ENCODE results near the gene ATM.
A peak's percentile ranks its signal among the peaks of the same experiment; 100 is the strongest.

ATM gene

GRCh38 chr11:108221371-108221770, 1.5 kb upstream of the ATM start:
- peak overlapping the region; percentile 90 to 92 for H3K27ac ChIP-seq
- intact Hi-C loops (cut with DNase I; ENCODE audit: low total_unique reads): loop anchor here (5.0 to 10.0 kb wide), 3 partner anchors 99 to 443 kb away; partner anchors contain the start of genes ACAT1, CUL5 and DDX10
- peak overlapping the region; percentile 72 to 82 for H3K4me3 ChIP-seq
- H3K9me3 ChIP-seq: no peaks in the 10 kb centered on the region
- peaks cover 3 to 44% (median 12%) of the 10 kb centered on the region in 4 donors for H3K4me1 ChIP-seq
- no peaks in the 10 kb centered on the region for H3K27me3 ChIP-seq
- TF ChIP-seq CTCF (IDR thresholded peaks at IDR 0.05): no peak
- DNase-seq: no peak
- no peaks in the 10 kb centered on the region for H3K36me3 ChIP-seq

GRCh38 chr11:108221911-108222573, 825 bp upstream of the ATM start:
- Histone ChIP-seq H3K4me3 (peak overlapping the region; percentile 72 to 82), H3K9me3 (no peaks in the 10 kb centered on the region), H3K27me3 (no peaks in the 10 kb centered on the region), H3K27ac (peak overlapping the region; percentile 90 to 92), H3K4me1 (peaks cover 3 to 44% (median 12%) of the 10 kb centered on the region in 4 donors), H3K36me3 (no peaks in the 10 kb centered on the region)
- peak; percentile 23 to 70 for DNase-seq
- TF ChIP-seq CTCF (IDR thresholded peaks at IDR 0.05): no peak
- intact Hi-C loops (cut with DNase I; ENCODE audit: low total_unique reads): loop anchor here (5.0 to 10.0 kb wide), 3 partner anchors 100 to 443 kb away; partner anchors contain the start of genes ACAT1, CUL5 and DDX10

GRCh38 chr11:108223348-108224149, 682 bp downstream of the ATM start:
- no peak for TF ChIP-seq CTCF (IDR thresholded peaks at IDR 0.05)
- Histone ChIP-seq H3K4me3 (peak overlapping the region; percentile 72 to 82), H3K27ac (peak overlapping the region; percentile 90 to 94), H3K36me3 (peaks cover 0 to 10% (median 9%) of the 10 kb centered on the region in 3 donors), H3K4me1 (peaks cover 3 to 44% (median 12%) of the 10 kb centered on the region in 4 donors), H3K27me3 (no peaks in the 10 kb centered on the region), H3K9me3 (no peaks in the 10 kb centered on the region)
- intact Hi-C loops (cut with DNase I; ENCODE audit: low total_unique reads): loop anchor here (5.0 to 10.0 kb wide), 3 partner anchors 101 to 441 kb away; partner anchors contain the start of genes ACAT1, CUL5 and DDX10
- DNase-seq: peak in 1 of 2 donors; percentile 23

- H3K4me3 ChIP-seq: peak overlapping the region; percentile 72 to 82
- DNase-seq: no peak
- intact Hi-C loops (cut with DNase I; ENCODE audit: low total_unique reads): loop anchor here (5.0 to 10.0 kb wide), 3 partner anchors 102 to 440 kb away; partner anchors contain the start of genes ACAT1, CUL5 and DDX10
- no peaks in the 10 kb centered on the region for H3K9me3 ChIP-seq
- H3K27me3 ChIP-seq: no peaks in the 10 kb centered on the region
- peaks cover 3 to 40% (median 12%) of the 10 kb centered on the region in 4 donors for H3K4me1 ChIP-seq
- TF ChIP-seq CTCF (IDR thresholded peaks at IDR 0.05): no peak
- peak overlapping the region; percentile 90 to 94 for H3K27ac ChIP-seq
- peaks cover 0 to 17% (median 14%) of the 10 kb centered on the region in 3 donors for H3K36me3 ChIP-seq
Measured at GRCh38 chr11:108224366-108224765, 1.5 kb downstream of the ATM start.

GRCh38 chr11:108224911-108225786, 2.3 kb downstream of the ATM start:
- H3K27ac ChIP-seq: peak overlapping the region in 1 of 2 donors; percentile 94
- no peaks in the 10 kb centered on the region for H3K9me3 ChIP-seq
- no peak for TF ChIP-seq CTCF (IDR thresholded peaks at IDR 0.05)
- DNase-seq: no peak
- H3K4me3 ChIP-seq: no peak overlapping the region
- peaks cover 8 to 24% (median 22%) of the 10 kb centered on the region in 3 donors for H3K36me3 ChIP-seq
- H3K27me3 ChIP-seq: no peaks in the 10 kb centered on the region
- intact Hi-C loops (cut with DNase I; ENCODE audit: low total_unique reads): loop anchor here (5.0 to 10.0 kb wide), 3 partner anchors 103 to 440 kb away; partner anchors contain the start of genes ACAT1, CUL5 and DDX10
- peaks cover 3 to 33% (median 12%) of the 10 kb centered on the region in 4 donors for H3K4me1 ChIP-seq
